IMR-90 (cell line): Measurements from ENCODE around the gene CTNNA1. TPM values are rescaled to one million over a fixed set of nuclear protein-coding genes. Genes with fewer than 3 reads are reported as not detected.

Experiments used
- ATAC-seq: fragments of 200-7000 bp; cut with Tn5 transposase; 2 replicates; pipeline ENCODE4 v1.9.1; 2020; ENCODE audit warnings: low read depth, mild to moderate bottlenecking, moderate library complexity
- BruUV-seq: library from RNA; stranded (reverse); fragments of 400-500 nt; replicated peaks from 2 replicates; lab custom pipeline; 2021; lab: Mats Ljungman, UMichigan
- CTCF ChIA-PET: fragments of 300-600 bp; formaldehyde crosslinking; extraction: SDS; loops from one replicate; lab custom pipeline; 2021; ENCODE audit warnings: antibody characterized with exemption; lab: Yijun Ruan, JAX
- POLR2A ChIA-PET: fragments of 300-600 bp; sonication (Branson Sonifier 250); formaldehyde crosslinking; loops from one replicate; lab custom pipeline; 2022; ENCODE audit warnings: antibody characterized with exemption; ENCODE audit not compliant: unreplicated experiment; lab: Charles Lee
- DNase-seq: peaks from one replicate; pipeline ENCODE4 v3.0.0; 2013
- H2AFZ ChIP-seq: replicated peaks from 2 replicates; pipeline ENCODE3; 2013; ENCODE audit warnings: low read length, mild to moderate bottlenecking; ENCODE audit not compliant: poor library complexity
- H2AK5ac ChIP-seq: 2 replicates; pipeline ENCODE4 v1.6.1; 2013; ENCODE audit warnings: low read depth, low read length, inconsistent platforms
- H2AK9ac ChIP-seq: replicated peaks from 2 replicates; pipeline ENCODE3; 2013; ENCODE audit warnings: mild to moderate bottlenecking, low read depth, low read length, moderate library complexity; ENCODE audit not compliant: poor library complexity
- H2BK120ac ChIP-seq: 2 replicates; pipeline ENCODE4 v1.6.1; 2013; ENCODE audit warnings: low read depth, low read length, inconsistent platforms
- H2BK15ac ChIP-seq: 3 replicates; pipeline ENCODE4 v1.6.1; 2013; ENCODE audit warnings: low read depth, low read length, inconsistent platforms
- H2BK20ac ChIP-seq: 2 replicates; pipeline ENCODE4 v1.6.1; 2013; ENCODE audit warnings: low read depth, mild to moderate bottlenecking, inconsistent platforms, low read length, moderate library complexity
- H2BK5ac ChIP-seq: 2 replicates; pipeline ENCODE4 v1.6.1; 2013; ENCODE audit warnings: mild to moderate bottlenecking, low read depth, low read length, inconsistent platforms; ENCODE audit not compliant: poor library complexity, severe bottlenecking
- H3K14ac ChIP-seq: replicated peaks from 2 replicates; pipeline ENCODE4 v1.6.1; 2013; ENCODE audit warnings: low read depth, low read length, inconsistent platforms
- H3K18ac ChIP-seq: 2 replicates; pipeline ENCODE4 v1.6.1; 2013; ENCODE audit warnings: low read depth, low read length, control low read depth
- H3K23ac ChIP-seq: 2 replicates; pipeline ENCODE4 v1.6.1; 2013; ENCODE audit warnings: low read depth, low read length, inconsistent platforms
- H3K27ac ChIP-seq: 2 replicates; pipeline ENCODE4 v1.5.1; 2013; ENCODE audit warnings: mild to moderate bottlenecking, control low read depth, low read length; ENCODE audit not compliant: insufficient read depth
- H3K27me3 ChIP-seq: 2 replicates; pipeline ENCODE4 v1.6.1; 2013; ENCODE audit warnings: low read length; ENCODE audit not compliant: control insufficient read depth, insufficient read depth
- H3K36me3 ChIP-seq: 2 replicates; pipeline ENCODE4 v1.6.1; 2013; ENCODE audit warnings: low read length, mixed read lengths; ENCODE audit not compliant: control insufficient read depth, insufficient read depth
- H3K4ac ChIP-seq: 2 replicates; pipeline ENCODE4 v1.6.1; 2013; ENCODE audit warnings: low read depth, low read length, inconsistent platforms
- H3K4me1 ChIP-seq: 2 replicates; pipeline ENCODE4 v1.6.1; 2013; ENCODE audit warnings: low read length, mixed read lengths; ENCODE audit not compliant: control insufficient read depth, insufficient read depth
- H3K4me2 ChIP-seq: 2 replicates; pipeline ENCODE4 v1.6.1; 2013; ENCODE audit warnings: low read depth, mild to moderate bottlenecking, control low read depth, low read length, moderate library complexity
- H3K4me3 ChIP-seq: 2 replicates; pipeline ENCODE4 v1.5.1; 2013; ENCODE audit warnings: low read depth, mild to moderate bottlenecking, control low read depth, low read length, moderate library complexity; ENCODE audit not compliant: insufficient read depth
- H3K56ac ChIP-seq: 2 replicates; pipeline ENCODE4 v1.6.1; 2013; ENCODE audit warnings: low read length, inconsistent platforms; ENCODE audit not compliant: insufficient read depth; ENCODE audit errors: extremely low read depth
- H3K79me1 ChIP-seq, 2 experiments: 2 replicates each; pipeline ENCODE4 v1.6.1; 2013; ENCODE audit warnings: low read length in 2 of 2, inconsistent platforms in 1 of 2, low read depth in 1 of 2
- H3K9ac ChIP-seq: 2 replicates; pipeline ENCODE4 v1.6.1; 2013; ENCODE audit warnings: low read depth, low read length, control low read depth
- H3K9me1 ChIP-seq: 2 replicates; pipeline ENCODE4 v1.6.1; 2013; ENCODE audit warnings: low read length, inconsistent platforms; ENCODE audit not compliant: insufficient read depth
- H3K9me3 ChIP-seq: 2 replicates; pipeline ENCODE4 v1.6.1; 2013; ENCODE audit warnings: low read length; ENCODE audit not compliant: control insufficient read depth, insufficient read depth
- H4K20me1 ChIP-seq: 2 replicates; pipeline ENCODE4 v1.6.1; 2013; ENCODE audit warnings: low read length, inconsistent platforms; ENCODE audit not compliant: insufficient read depth
- H4K5ac ChIP-seq: 2 replicates; pipeline ENCODE4 v1.6.1; 2013; ENCODE audit warnings: mild to moderate bottlenecking, low read depth, low read length, control low read depth
- H4K8ac ChIP-seq, 2 experiments: 2 replicates each; pipeline ENCODE4 v1.6.1; 2013; ENCODE audit warnings: low read depth in 2 of 2, low read length in 2 of 2, control low read depth in 1 of 2, inconsistent platforms in 1 of 2
- H4K91ac ChIP-seq: 2 replicates; pipeline ENCODE4 v1.6.1; 2013; ENCODE audit warnings: low read depth, low read length, inconsistent platforms; ENCODE audit not compliant: insufficient read depth
- BHLHE40 ChIP-seq: fragments of 150-350 bp; IDR thresholded peaks from 2 replicates; pipeline ENCODE4 v1.6.1; 2016; ENCODE audit warnings: mild to moderate bottlenecking, low read depth, low read length
- CEBPB ChIP-seq: IDR thresholded peaks from 2 replicates; pipeline ENCODE4 v1.6.1; 2012; ENCODE audit warnings: low read depth, low read length, improper control_type of control experiment
- CHD1 ChIP-seq: IDR thresholded peaks from 2 replicates; pipeline ENCODE4 v1.6.1; 2012; ENCODE audit warnings: low read depth, low read length, improper control_type of control experiment
- CTCF ChIP-seq: conservative IDR thresholded peaks from 2 replicates; pipeline ENCODE4 v1.5.1; 2012; ENCODE audit warnings: mild to moderate bottlenecking, low read depth, low read length, improper control_type of control experiment
- FOS ChIP-seq: fragments of 150-350 bp; IDR thresholded peaks from 2 replicates; pipeline ENCODE4 v1.6.1; 2016; ENCODE audit warnings: low read depth, low read length
- MAFK ChIP-seq: IDR thresholded peaks from 2 replicates; pipeline ENCODE4 v1.6.1; 2012; ENCODE audit warnings: low read depth, low read length, improper control_type of control experiment
- MAZ ChIP-seq: IDR thresholded peaks from 2 replicates; pipeline ENCODE4 v1.6.1; 2012; ENCODE audit warnings: low read depth, mild to moderate bottlenecking, low read length, improper control_type of control experiment, moderate library complexity, borderline replicate concordance
- MXI1 ChIP-seq: IDR thresholded peaks from 2 replicates; pipeline ENCODE4 v1.6.1; 2012; ENCODE audit warnings: low read depth, mild to moderate bottlenecking, low read length, moderate library complexity, borderline replicate concordance
- NFE2L2 ChIP-seq: fragments of 150-350 bp; IDR thresholded peaks from 2 replicates; pipeline ENCODE4 v1.6.1; 2016; ENCODE audit warnings: low read depth, mild to moderate bottlenecking, low read length
- POLR2A ChIP-seq: IDR thresholded peaks from 2 replicates; pipeline ENCODE4 v1.6.1; 2012; ENCODE audit warnings: mild to moderate bottlenecking, low read depth, low read length
- RAD21 ChIP-seq: IDR thresholded peaks from 2 replicates; pipeline ENCODE4 v1.6.1; 2012; ENCODE audit warnings: low read length, improper control_type of control experiment
- RCOR1 ChIP-seq: IDR thresholded peaks from 2 replicates; pipeline ENCODE4 v1.6.1; 2012; ENCODE audit warnings: mild to moderate bottlenecking, low read length, improper control_type of control experiment; ENCODE audit not compliant: insufficient replicate concordance
- RFX5 ChIP-seq: IDR thresholded peaks from 2 replicates; pipeline ENCODE4 v1.8.0; 2012; ENCODE audit warnings: low read depth, mild to moderate bottlenecking, low read length, moderate library complexity
- SMC3 ChIP-seq: fragments of 150-350 bp; IDR thresholded peaks from 2 replicates; pipeline ENCODE4 v1.6.1; 2016; ENCODE audit warnings: low read depth, mild to moderate bottlenecking, antibody characterized with exemption, low read length, moderate library complexity
- WGBS, 2 experiments: methylation state at CpG; one replicate each; pipeline versions ENCODE4 v1.1.5 to v1.1.7; 2013; ENCODE audit warnings: missing lambda C conversion rate in 2 of 2; ENCODE audit not compliant: insufficient read length in 1 of 2; ENCODE audit errors: extremely low coverage in 2 of 2; 5-methylcytosine and 5-hydroxymethylcytosine counted together
- dilution Hi-C: fragments of 300-500 bp; cut with HindIII; formaldehyde crosslinking; loops from one replicate; pipeline ENCODE4 v1.14.3; 2018; ENCODE audit warnings: low sequenced_read_pairs; ENCODE audit not compliant: unreplicated experiment
- in situ Hi-C: fragments of 300-500 bp; cut with MboI; formaldehyde crosslinking; loops from 3 replicates; pipeline ENCODE4 v1.14.3; 2019; ENCODE audit warnings: low sequenced_read_pairs, inconsistent platforms, mixed read lengths
- intact Hi-C: fragments of 100-400 bp; cut with micrococcal nuclease; formaldehyde crosslinking; loops from 2 replicates; pipeline ENCODE4 v1.10.0; 2022
- polyA plus RNA-seq, 3 experiments: library from polyadenylated mRNA; depleted of rRNA; stranded (reverse); fragments of >200 nt; gene quantifications; 2 replicates each; pipeline ENCODE4 v1.2.3, GENCODE V29; 2012; ENCODE audit warnings: low replicate concordance in 1 of 3
- total RNA-seq: library from RNA; depleted of rRNA; stranded (reverse); fragments of >200 nt; gene quantifications from 2 replicates; pipeline ENCODE4 v1.2.3, GENCODE V29; 2012
- TF ChIP-seq, protein P1 (sequence below): fragments of 150-350 bp; IDR thresholded peaks from 2 replicates; pipeline ENCODE4 v1.6.1; 2017; ENCODE audit warnings: mild to moderate bottlenecking, antibody characterized with exemption, low read length, low read depth
- TF ChIP-seq, protein P2 (sequence below): fragments of 150-350 bp; IDR thresholded peaks from 2 replicates; pipeline ENCODE4 v1.6.1; 2016; ENCODE audit warnings: low read depth, mild to moderate bottlenecking, low read length, moderate library complexity, borderline replicate concordance

CTNNA1 gene
- total and polyA plus RNA-seq, 2 of the 4 experiments (the other 2 are of a cell fraction), result 220 to 471 TPM

GRCh38 chr5:138853132-138853531 is 99.9 kb downstream of the CTNNA1 start:
- Histone ChIP-seq H3K4ac (no peak overlapping the region), H4K8ac (no peak overlapping the region), H2AK5ac (no peak overlapping the region), H3K14ac (no peak overlapping the region), H3K27ac (no peak overlapping the region), H2BK5ac (no peak overlapping the region), H3K79me1 (peaks cover 34 to 85% of the 10 kb centered on the region in 2 experiments), H3K4me2 (no peak overlapping the region), H3K4me1 (peaks cover 3% of the 10 kb centered on the region; the same call in 1 of the 2 replicates), H2BK20ac (no peak overlapping the region), H4K20me1 (peaks cover 61% of the 10 kb centered on the region), H3K56ac (no peak overlapping the region), H4K91ac (no peak overlapping the region), H2BK120ac (no peak overlapping the region), H3K4me3 (no peak overlapping the region), H2AFZ (no peak overlapping the region), H3K23ac (no peak overlapping the region), H3K9me3 (no peaks in the 10 kb centered on the region), H3K36me3 (peaks cover 1% of the 10 kb centered on the region; the same call in 1 of the 2 replicates), H3K9me1 (peaks cover 2% of the 10 kb centered on the region; the same call in 1 of the 2 replicates), H3K18ac (no peak overlapping the region), H2AK9ac (no peak overlapping the region), H4K5ac (no peak overlapping the region), H3K9ac (no peak overlapping the region), H2BK15ac (no peak overlapping the region), H3K27me3 (no peaks in the 10 kb centered on the region)
- in situ Hi-C loops (no loop called here), dilution Hi-C loops (no loop called here), intact Hi-C loops (no loop called here)
- DNase-seq, result no peak
- POLR2A ChIA-PET, result no interaction called here
- WGBS, 2 experiments, result 50% methylated on average over 2 of the region's 9 CpGs; no CpG with 5 or more reads in 1 of the 2 experiments
- no peak for ATAC-seq
- no peak for TF ChIP-seq SMC3
- TF ChIP-seq RAD21, result no peak
- TF ChIP-seq, protein P1, sequence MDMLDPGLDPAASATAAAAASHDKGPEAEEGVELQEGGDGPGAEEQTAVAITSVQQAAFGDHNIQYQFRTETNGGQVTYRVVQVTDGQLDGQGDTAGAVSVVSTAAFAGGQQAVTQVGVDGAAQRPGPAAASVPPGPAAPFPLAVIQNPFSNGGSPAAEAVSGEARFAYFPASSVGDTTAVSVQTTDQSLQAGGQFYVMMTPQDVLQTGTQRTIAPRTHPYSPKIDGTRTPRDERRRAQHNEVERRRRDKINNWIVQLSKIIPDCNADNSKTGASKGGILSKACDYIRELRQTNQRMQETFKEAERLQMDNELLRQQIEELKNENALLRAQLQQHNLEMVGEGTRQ, result no peak
- no peak for TF ChIP-seq RFX5
- no peak for TF ChIP-seq MAZ
- TF ChIP-seq RCOR1, result no peak
- TF ChIP-seq CHD1, result no peak
- no peak for TF ChIP-seq CTCF
- no peak for TF ChIP-seq MAFK
- no peak for TF ChIP-seq POLR2A
- TF ChIP-seq FOS, result no peak
- TF ChIP-seq CEBPB, result no peak
- TF ChIP-seq MXI1, result no peak
- TF ChIP-seq NFE2L2, result no peak
- TF ChIP-seq, protein P2, sequence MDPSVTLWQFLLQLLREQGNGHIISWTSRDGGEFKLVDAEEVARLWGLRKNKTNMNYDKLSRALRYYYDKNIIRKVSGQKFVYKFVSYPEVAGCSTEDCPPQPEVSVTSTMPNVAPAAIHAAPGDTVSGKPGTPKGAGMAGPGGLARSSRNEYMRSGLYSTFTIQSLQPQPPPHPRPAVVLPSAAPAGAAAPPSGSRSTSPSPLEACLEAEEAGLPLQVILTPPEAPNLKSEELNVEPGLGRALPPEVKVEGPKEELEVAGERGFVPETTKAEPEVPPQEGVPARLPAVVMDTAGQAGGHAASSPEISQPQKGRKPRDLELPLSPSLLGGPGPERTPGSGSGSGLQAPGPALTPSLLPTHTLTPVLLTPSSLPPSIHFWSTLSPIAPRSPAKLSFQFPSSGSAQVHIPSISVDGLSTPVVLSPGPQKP, result no peak
- no peak for TF ChIP-seq BHLHE40
- no TSS peak for BruUV-seq
- CTCF ChIA-PET, result no interaction called here
